Measurements from ENCODE around the gene PPM1L. TPM values are rescaled to one million over a fixed set of nuclear protein-coding genes. Genes with fewer than 3 reads are reported as not detected.

PPM1L gene
- total and polyA plus RNA-seq, 2 donors (not counting 1 experiment from before 2014, with no cell fraction given), result 1.1 to 12.0 TPM

GRCh38 chr3:161026612-161027510 is 270.8 kb downstream of the PPM1L start:
- POLR2A ChIA-PET, result no interaction called here
- DNase-seq (no peak), ATAC-seq (ENCODE audit: low read depth) (no peak)
- no peak overlapping the region for H3K4me2 ChIP-seq (replicated peaks; ENCODE audit: low read depth, low read length, poor library complexity, severe bottlenecking)
- no peaks in the 10 kb centered on the region for H3K36me3 ChIP-seq (replicated peaks in 1 of 2; ENCODE audit: control extremely low read depth in 1 of 2, control insufficient read depth in 1 of 2, extremely low read depth in 1 of 2, insufficient read depth in 2 of 2, low read length in 1 of 2)
- no peaks in the 10 kb centered on the region for H4K20me1 ChIP-seq (ENCODE audit: control insufficient read depth, insufficient read depth, low read length, poor library complexity, severe bottlenecking)
- intact Hi-C loops (cut with micrococcal nuclease), result no loop called here
- WGBS (ENCODE audit: insufficient coverage), result 79% methylated on average over 3 of the region's 6 CpGs
- TF ChIP-seq CTCF (IDR thresholded peaks at IDR 0.05), result no peak
- TF ChIP-seq EZH2 (IDR thresholded peaks at IDR 0.05; ENCODE audit: borderline replicate concordance, insufficient read depth, low read depth, low read length, poor library complexity, severe bottlenecking), result no peak
- peaks cover 3 to 14% (median 4%) of the 10 kb centered on the region in 3 donors for H3K9me3 ChIP-seq (ENCODE audit: control extremely low read depth in 1 of 3, control insufficient read depth in 2 of 3, insufficient read depth in 1 of 3, low read length in 2 of 3)
- CTCF ChIA-PET, result no interaction called here
- no peaks in the 10 kb centered on the region for H3K79me2 ChIP-seq (ENCODE audit: control insufficient read depth, insufficient read depth, low read length)
- H3K27ac ChIP-seq (ENCODE audit: low read length in 2 of 2), result no peak overlapping the region
- Mint-ChIP-seq H3K4me3 (no peak overlapping the region), H3K9me3 (ENCODE audit: insufficient read depth) (peaks cover 4% of the 10 kb centered on the region), H3K27ac (no peak overlapping the region), H3K27me3 (no peaks in the 10 kb centered on the region), H3K4me1 (no peaks in the 10 kb centered on the region)
- H3K9ac ChIP-seq (ENCODE audit: low read length), result no peak overlapping the region
- H3K4me3 ChIP-seq (ENCODE audit: control extremely low read depth in 1 of 5, extremely low read depth in 1 of 5, insufficient read depth in 1 of 5, low read depth in 2 of 5, low read length in 4 of 5), result no peak overlapping the region
- no peak overlapping the region for H2AFZ ChIP-seq (ENCODE audit: insufficient read depth, low read depth, low read length, poor library complexity, severe bottlenecking)
- H3K4me1 ChIP-seq (ENCODE audit: control insufficient read depth in 2 of 2, insufficient read depth in 2 of 2, low read length in 2 of 2), result no peaks in the 10 kb centered on the region
- no peaks in the 10 kb centered on the region for H3K27me3 ChIP-seq (replicated peaks in 1 of 4; ENCODE audit: control extremely low read depth in 1 of 4, control insufficient read depth in 3 of 4, insufficient read depth in 4 of 4, low read length in 3 of 4)

- DNase-seq, result no peak
- intact Hi-C loops (cut with micrococcal nuclease), result no loop called here
- CTCF ChIA-PET, result interaction anchor here (0.9 kb wide), 1 partner anchor 68 kb away, joined by 3 read pairs; no protein-coding TSS in a partner anchor
- TF ChIP-seq EZH2 (IDR thresholded peaks at IDR 0.05; ENCODE audit: borderline replicate concordance, insufficient read depth, low read depth, low read length, poor library complexity, severe bottlenecking) (no peak), CTCF (IDR thresholded peaks at IDR 0.05) (no peak)
- no peaks in the 10 kb centered on the region for H3K27me3 Mint-ChIP-seq
- Histone ChIP-seq H2AFZ (ENCODE audit: insufficient read depth, low read depth, low read length, poor library complexity, severe bottlenecking) (no peak overlapping the region), H3K4me1 (ENCODE audit: control insufficient read depth in 2 of 2, insufficient read depth in 2 of 2, low read length in 2 of 2) (no peaks in the 10 kb centered on the region), H3K36me3 (replicated peaks in 1 of 2; ENCODE audit: control extremely low read depth in 1 of 2, control insufficient read depth in 1 of 2, extremely low read depth in 1 of 2, insufficient read depth in 2 of 2, low read length in 1 of 2) (no peaks in the 10 kb centered on the region), H3K79me2 (ENCODE audit: control insufficient read depth, insufficient read depth, low read length) (no peaks in the 10 kb centered on the region), H3K4me3 (ENCODE audit: control extremely low read depth in 1 of 5, extremely low read depth in 1 of 5, insufficient read depth in 1 of 5, low read depth in 2 of 5, low read length in 4 of 5) (no peak overlapping the region), H3K4me2 (replicated peaks; ENCODE audit: low read depth, low read length, poor library complexity, severe bottlenecking) (no peak overlapping the region), H3K27ac (ENCODE audit: low read length in 2 of 2) (no peak overlapping the region), H3K9ac (ENCODE audit: low read length) (no peak overlapping the region), H3K9me3 (ENCODE audit: control extremely low read depth in 1 of 3, control insufficient read depth in 2 of 3, insufficient read depth in 1 of 3, low read length in 2 of 3) (peaks cover 0 to 9% (median 1%) of the 10 kb centered on the region in 3 donors), H3K27me3 (replicated peaks in 1 of 4; ENCODE audit: control extremely low read depth in 1 of 4, control insufficient read depth in 3 of 4, insufficient read depth in 4 of 4, low read length in 3 of 4) (no peaks in the 10 kb centered on the region), H4K20me1 (ENCODE audit: control insufficient read depth, insufficient read depth, low read length, poor library complexity, severe bottlenecking) (no peaks in the 10 kb centered on the region)
- peaks cover 2% of the 10 kb centered on the region for H3K9me3 Mint-ChIP-seq (ENCODE audit: insufficient read depth)
- POLR2A ChIA-PET, result no interaction called here
- H3K27ac Mint-ChIP-seq, result no peak overlapping the region
- H3K4me3 Mint-ChIP-seq, result no peak overlapping the region
- no peaks in the 10 kb centered on the region for H3K4me1 Mint-ChIP-seq
- ATAC-seq (ENCODE audit: low read depth), result no peak
- no CpG with 5 or more reads among the region's 5 CpGs for WGBS (ENCODE audit: insufficient coverage)
These were observed 272.6 kb downstream of the PPM1L start for GRCh38 chr3:161028555-161029153.

Measured in B cell (primary cell).